A549 (cell line): Measurements from ENCODE around the gene SOSTDC1. TPM values are rescaled to one million over a fixed set of nuclear protein-coding genes. Genes with fewer than 3 reads are reported as not detected.

ENCODE experiments used
- ATAC-seq, 2 experiments: fragments of 200-7000 bp in 1 of 2; fragments of >200 bp in 1 of 2; cut with Nextera tagmentation in 1 of 2; cut with Tn5 transposase in 1 of 2; 3 replicates each; pipeline versions ENCODE4 v1.8.0 to v1.9.1; 2018 to 2020; ENCODE audit warnings: mild to moderate bottlenecking in 1 of 2, moderate library complexity in 1 of 2
- CTCF ChIA-PET: fragments of 300-600 bp; sonication (Branson Sonifier 250); formaldehyde crosslinking; extraction: SDS; loops from one replicate; lab custom pipeline; 2021; ENCODE audit warnings: antibody characterized with exemption, inconsistent platforms; lab: Yijun Ruan, JAX
- POLR2A ChIA-PET: fragments of 350-600 bp; formaldehyde crosslinking; extraction: SDS; loops from one replicate; lab custom pipeline; 2021; ENCODE audit warnings: antibody characterized with exemption, inconsistent platforms; lab: Yijun Ruan, JAX
- DNase-seq, 2 experiments: peaks; one replicate each; pipeline versions ENCODE4 v3.0.0 to v3.0.0-alpha.2; 2011 to 2016; ENCODE audit warnings: low read depth in 1 of 2, low spot score in 1 of 2
- FAIRE-seq: peaks from 2 replicates; lab custom pipeline; 2011; peaks lifted over from hg19 to GRCh38; lab: Jason Lieb, UNC
- H3K27ac ChIP-seq, 2 experiments: fragments of >200 bp; sonication (Bioruptor Twin); formaldehyde crosslinking; 3 replicates each; pipeline ENCODE4 v1.5.1; 2016 to 2017
- H3K4me1 ChIP-seq: fragments of >200 bp; sonication (Bioruptor Twin); formaldehyde crosslinking; 3 replicates; pipeline ENCODE4 v1.6.1; 2016
- H3K4me2 ChIP-seq: fragments of >200 bp; sonication (Bioruptor Twin); formaldehyde crosslinking; 3 replicates; pipeline ENCODE4 v1.6.1; 2016
- H3K4me3 ChIP-seq: fragments of >200 bp; sonication (Bioruptor Twin); formaldehyde crosslinking; 3 replicates; pipeline ENCODE4 v1.5.1; 2016
- H3K9me3 ChIP-seq: fragments of >200 bp; sonication (Bioruptor Twin); formaldehyde crosslinking; 3 replicates; pipeline ENCODE4 v1.6.1; 2016
- CBX2 ChIP-seq: fragments of 200-600 bp; sonication (generic); IDR thresholded peaks from 2 replicates; pipeline ENCODE4 v1.6.1; 2016; ENCODE audit warnings: low read depth, mild to moderate bottlenecking, borderline replicate concordance
- CEBPB ChIP-seq, 2 experiments: fragments of >200 bp in 1 of 2; sonication (Bioruptor Twin) in 1 of 2; formaldehyde crosslinking in 1 of 2; IDR thresholded peaks; 2 replicates each; pipeline ENCODE4 v1.6.1; 2012 to 2016
- CHD4 ChIP-seq: fragments of 200-600 bp; sonication (generic); IDR thresholded peaks from 2 replicates; pipeline ENCODE4 v1.6.1; 2016; ENCODE audit warnings: antibody characterized with exemption, mild to moderate bottlenecking, borderline replicate concordance
- EHF ChIP-seq: fragments of 250-450 bp; sonication (Bioruptor Pico); IDR thresholded peaks from 2 replicates; pipeline ENCODE4 v1.5.0; 2020; ENCODE audit warnings: mild to moderate bottlenecking
- EP300 ChIP-seq, 2 experiments: fragments of >200 bp; sonication (Bioruptor Twin); formaldehyde crosslinking; IDR thresholded peaks; 2 replicates in 1 of 2; 3 replicates in 1 of 2; pipeline ENCODE4 v1.6.1; 2016 to 2017
- ESRRA ChIP-seq: fragments of 150-350 bp; IDR thresholded peaks from 2 replicates; pipeline ENCODE4 v1.6.1; 2014; ENCODE audit warnings: mild to moderate bottlenecking, low read length, borderline replicate concordance
- FOSL2 ChIP-seq, 2 experiments: fragments of 450-650 bp in 1 of 2; fragments of >200 bp in 1 of 2; sonication (Bioruptor Twin) in 1 of 2; formaldehyde crosslinking; IDR thresholded peaks; 2 replicates each; pipeline versions ENCODE4 v1.5.0 to v1.6.1; 2016 to 2020; ENCODE audit warnings: mild to moderate bottlenecking in 1 of 2, moderate library complexity in 1 of 2
- HDAC2 ChIP-seq: fragments of 200-600 bp; sonication (generic); IDR thresholded peaks from 2 replicates; pipeline ENCODE4 v1.6.1; 2016
- HOXB13 ChIP-seq: fragments of 250-450 bp; sonication (Bioruptor Pico); IDR thresholded peaks from 2 replicates; pipeline ENCODE4 v1.5.0; 2020; ENCODE audit warnings: low read depth, mild to moderate bottlenecking, moderate library complexity
- JUNB ChIP-seq: fragments of >200 bp; sonication (Bioruptor Twin); formaldehyde crosslinking; IDR thresholded peaks from 2 replicates; pipeline ENCODE4 v1.6.1; 2016
- KDM5A ChIP-seq: fragments of 200-600 bp; sonication (generic); IDR thresholded peaks from 2 replicates; pipeline ENCODE4 v1.6.1; 2016; ENCODE audit warnings: antibody characterized with exemption, mild to moderate bottlenecking
- MAFK ChIP-seq: fragments of 450-650 bp; IDR thresholded peaks from 2 replicates; pipeline ENCODE4 v1.6.1; 2014; ENCODE audit not compliant: partially characterized antibody
- MAZ ChIP-seq: fragments of 150-350 bp; IDR thresholded peaks from 2 replicates; pipeline ENCODE4 v1.6.1; 2014; ENCODE audit warnings: antibody characterized with exemption, low read depth, low read length, borderline replicate concordance
- MYC ChIP-seq: IDR thresholded peaks from 2 replicates; pipeline ENCODE4 v1.6.1; 2012; ENCODE audit warnings: mild to moderate bottlenecking, inconsistent platforms, low read length, improper control_type of control experiment, borderline replicate concordance
- NR3C1 ChIP-seq: fragments of >200 bp; sonication (Bioruptor Twin); formaldehyde crosslinking; IDR thresholded peaks from 3 replicates; pipeline ENCODE4 v1.6.1; 2017
- PHF8 ChIP-seq: fragments of 200-600 bp; sonication (generic); IDR thresholded peaks from 2 replicates; pipeline ENCODE4 v1.6.1; 2016; ENCODE audit warnings: low read depth, mild to moderate bottlenecking, antibody characterized with exemption, moderate library complexity, borderline replicate concordance
- POLR2A ChIP-seq: IDR thresholded peaks from 2 replicates; pipeline ENCODE4 v1.6.1; 2012; ENCODE audit warnings: mild to moderate bottlenecking, low read length
- RAD21 ChIP-seq, 2 experiments: fragments of >200 bp in 1 of 2; sonication (Bioruptor Twin) in 1 of 2; formaldehyde crosslinking in 1 of 2; IDR thresholded peaks in 1 of 2; conservative IDR thresholded peaks in 1 of 2; 2 replicates in 1 of 2; 3 replicates in 1 of 2; pipeline ENCODE4 v1.6.1; 2012 to 2018; ENCODE audit warnings: inconsistent platforms in 1 of 2
- RARB ChIP-seq: fragments of 250-450 bp; sonication (Bioruptor Pico); IDR thresholded peaks from 2 replicates; pipeline ENCODE4 v1.8.0; 2021; ENCODE audit warnings: mild to moderate bottlenecking, moderate library complexity
- RFX5 ChIP-seq: fragments of 450-650 bp; IDR thresholded peaks from 2 replicates; pipeline ENCODE4 v1.7.1; 2014; ENCODE audit warnings: antibody characterized with exemption, mild to moderate bottlenecking, moderate library complexity
- TP53 ChIP-seq: fragments of 250-450 bp; sonication (Bioruptor Pico); IDR thresholded peaks from 2 replicates; pipeline ENCODE4 v1.5.0; 2021; ENCODE audit warnings: mild to moderate bottlenecking, moderate library complexity
- ZC3H11A ChIP-seq: fragments of 450-650 bp; IDR thresholded peaks from 2 replicates; pipeline ENCODE4 v1.6.1; 2014; ENCODE audit warnings: antibody characterized with exemption, mild to moderate bottlenecking
- WGBS: methylation state at CpG from one replicate; pipeline ENCODE4 v1.1.6; 2017; ENCODE audit errors: missing lambda C conversion rate; 5-methylcytosine and 5-hydroxymethylcytosine counted together
- polyA plus RNA-seq, 4 experiments: library from polyadenylated mRNA; depleted of rRNA in 3 of 4; stranded (reverse); fragments of >200 nt; fragmentation: RNase III in 1 of 4; extraction: RNeasy Plus Mini Kit Qiagen cat#74134 plus additional on column Dnase treatment in 1 of 4; gene quantifications; 2 replicates in 3 of 4; 3 replicates in 1 of 4; pipeline ENCODE4 v1.2.3, GENCODE V29; 2011 to 2017
- TF ChIP-seq, protein P1 (sequence below): IDR thresholded peaks from 2 replicates; pipeline ENCODE4 v1.6.1; 2012; ENCODE audit warnings: low read depth, borderline replicate concordance
- TF ChIP-seq, protein P2 (sequence below): IDR thresholded peaks from 2 replicates; pipeline ENCODE4 v1.6.1; 2012
- TF ChIP-seq, protein P3 (sequence below): fragments of 150-350 bp; IDR thresholded peaks from 2 replicates; pipeline ENCODE4 v1.6.1; 2014; ENCODE audit warnings: low read depth, mild to moderate bottlenecking, low read length

The SOSTDC1 gene
- polyA plus RNA-seq, 2 of the 4 experiments (the other 2 are of a cell fraction) = not detected

DNA sequence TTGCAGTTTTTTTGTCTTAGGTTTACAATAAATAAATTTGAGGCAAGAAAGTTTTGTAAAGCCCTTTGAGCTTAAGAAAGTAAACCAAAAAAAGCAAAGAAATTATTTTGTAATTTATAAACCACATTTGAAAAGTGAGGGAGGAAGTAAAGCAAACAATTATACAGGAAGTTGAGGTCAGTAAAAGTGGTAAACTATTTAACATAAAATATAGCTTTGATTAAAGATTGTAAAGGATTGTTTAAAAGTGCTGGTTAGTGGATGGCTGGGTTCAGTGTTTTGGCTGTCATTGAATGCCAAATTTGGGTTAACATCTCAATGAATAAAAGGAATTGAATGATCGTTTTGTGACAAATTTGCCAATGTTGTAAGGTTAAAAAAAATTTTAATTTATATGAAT lies 9.9 kb downstream of the SOSTDC1 start:
- no peak for FAIRE-seq
- no peak for ATAC-seq
- Histone ChIP-seq H3K9me3 (no peaks in the 10 kb centered on the region), H3K4me1 (no peaks in the 10 kb centered on the region), H3K4me2 (no peak overlapping the region), H3K27ac (no peak overlapping the region), H3K4me3 (no peak overlapping the region)
- ChIA-PET POLR2A (no interaction called here), CTCF (no interaction called here)
- TF ChIP-seq MAFK (no peak), TP53 (no peak), CEBPB (IDR thresholded peaks at IDR 0.05) (no peak), RAD21 (conservative IDR thresholded peaks at IDR 0.05 in 1 of 2, IDR thresholded peaks at IDR 0.05 in 1 of 2) (no peak), HDAC2 (no peak), ESRRA (no peak), RARB (CRISPR knock-in tag) (no peak), POLR2A (no peak), RFX5 (no peak), JUNB (no peak)
- 18% methylated on average over 1 of the region's 1 CpG for WGBS
- DNase-seq = no peak

DNA sequence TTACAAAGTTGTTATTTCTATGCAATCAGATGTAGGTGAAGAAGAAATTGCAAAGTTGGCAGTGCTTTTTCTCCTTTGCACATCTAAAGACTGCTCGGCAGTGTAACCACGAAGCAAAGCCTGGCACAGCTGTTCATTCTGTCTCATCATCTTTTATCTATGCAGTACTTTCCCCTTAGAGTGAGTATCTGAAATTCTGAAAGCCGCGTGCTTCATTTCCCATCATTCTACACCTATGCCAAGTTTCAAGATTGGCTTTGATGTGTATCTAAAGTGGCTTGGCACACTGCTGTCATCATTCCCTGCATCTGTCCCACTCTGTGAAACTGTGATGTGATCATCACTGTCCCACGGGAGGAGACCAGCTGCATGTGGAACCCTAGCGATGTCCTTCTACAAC lies 15.2 kb downstream of the SOSTDC1 start:
- Histone ChIP-seq H3K27ac (no peak overlapping the region), H3K4me1 (no peaks in the 10 kb centered on the region), H3K9me3 (no peaks in the 10 kb centered on the region), H3K4me2 (no peak overlapping the region), H3K4me3 (no peak overlapping the region)
- TF ChIP-seq NR3C1 (no peak), HOXB13 (CRISPR knock-in tag) (no peak), EP300 (IDR thresholded peaks at IDR 0.05) (no peak)
- ChIA-PET POLR2A (no interaction called here), CTCF (interaction anchor here (1.3 to 4.6 kb wide), 3 partner anchors 15 to 18 kb away, joined by 3 to 20 read pairs (median 4); partner anchors contain the start of gene SOSTDC1)
- FAIRE-seq (no peak), DNase-seq (no peak), ATAC-seq (no peak; a peak in 1 of 6 replicates)
- WGBS = 74% methylated on average over 6 of the region's 6 CpGs

DNA sequence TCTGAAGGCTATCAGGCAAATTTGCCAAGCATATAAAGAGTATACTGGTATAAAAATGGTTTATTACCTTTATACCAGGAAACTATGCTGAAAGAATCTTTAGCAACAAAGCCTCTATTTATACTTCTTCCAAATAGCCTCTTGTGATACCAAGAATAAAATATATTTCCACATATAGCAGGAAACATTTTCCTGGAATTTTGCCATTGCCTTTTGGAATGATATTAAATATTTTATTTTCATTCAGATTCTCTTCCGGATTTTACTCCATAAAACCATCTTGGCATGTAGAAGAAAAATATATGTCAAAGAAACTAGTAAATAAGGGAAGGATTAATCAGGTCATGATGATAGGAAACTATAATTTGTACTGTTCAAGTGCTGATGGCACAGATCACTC lies 17.7 kb downstream of the SOSTDC1 start:
- H3K9me3 ChIP-seq = no peaks in the 10 kb centered on the region
- FAIRE-seq (no peak), ATAC-seq (no peak), DNase-seq (no peak)
- no peak overlapping the region for H3K27ac ChIP-seq
- H3K4me1 ChIP-seq = no peaks in the 10 kb centered on the region
- H3K4me3 ChIP-seq = no peak overlapping the region
- TF ChIP-seq, protein P1, sequence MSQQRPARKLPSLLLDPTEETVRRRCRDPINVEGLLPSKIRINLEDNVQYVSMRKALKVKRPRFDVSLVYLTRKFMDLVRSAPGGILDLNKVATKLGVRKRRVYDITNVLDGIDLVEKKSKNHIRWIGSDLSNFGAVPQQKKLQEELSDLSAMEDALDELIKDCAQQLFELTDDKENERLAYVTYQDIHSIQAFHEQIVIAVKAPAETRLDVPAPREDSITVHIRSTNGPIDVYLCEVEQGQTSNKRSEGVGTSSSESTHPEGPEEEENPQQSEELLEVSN = no peak
- TF ChIP-seq HOXB13 (CRISPR knock-in tag) = no peak
- TF ChIP-seq EHF = no peak
- TF ChIP-seq TP53 = no peak
- TF ChIP-seq MYC = no peak
- no peak for TF ChIP-seq EP300 (IDR thresholded peaks at IDR 0.05)
- no peak for TF ChIP-seq FOSL2 (IDR thresholded peaks at IDR 0.05)
- TF ChIP-seq FOSL2 (CRISPR knock-in tag; IDR thresholded peaks at IDR 0.05) = no peak
- TF ChIP-seq, protein P2, sequence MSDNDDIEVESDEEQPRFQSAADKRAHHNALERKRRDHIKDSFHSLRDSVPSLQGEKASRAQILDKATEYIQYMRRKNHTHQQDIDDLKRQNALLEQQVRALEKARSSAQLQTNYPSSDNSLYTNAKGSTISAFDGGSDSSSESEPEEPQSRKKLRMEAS = no peak
- TF ChIP-seq PHF8 = no peak
- TF ChIP-seq ESRRA = no peak
- no peak for TF ChIP-seq RAD21 (conservative IDR thresholded peaks at IDR 0.05 in 1 of 2, IDR thresholded peaks at IDR 0.05 in 1 of 2)
- TF ChIP-seq CHD4 = no peak
- TF ChIP-seq ZC3H11A = no peak
- TF ChIP-seq, protein P3, sequence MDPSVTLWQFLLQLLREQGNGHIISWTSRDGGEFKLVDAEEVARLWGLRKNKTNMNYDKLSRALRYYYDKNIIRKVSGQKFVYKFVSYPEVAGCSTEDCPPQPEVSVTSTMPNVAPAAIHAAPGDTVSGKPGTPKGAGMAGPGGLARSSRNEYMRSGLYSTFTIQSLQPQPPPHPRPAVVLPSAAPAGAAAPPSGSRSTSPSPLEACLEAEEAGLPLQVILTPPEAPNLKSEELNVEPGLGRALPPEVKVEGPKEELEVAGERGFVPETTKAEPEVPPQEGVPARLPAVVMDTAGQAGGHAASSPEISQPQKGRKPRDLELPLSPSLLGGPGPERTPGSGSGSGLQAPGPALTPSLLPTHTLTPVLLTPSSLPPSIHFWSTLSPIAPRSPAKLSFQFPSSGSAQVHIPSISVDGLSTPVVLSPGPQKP = no peak
- no peak for TF ChIP-seq KDM5A
- no peak for TF ChIP-seq MAZ
- TF ChIP-seq RARB (CRISPR knock-in tag) = no peak
- no peak for TF ChIP-seq CBX2
- H3K4me2 ChIP-seq = no peak overlapping the region
- ChIA-PET CTCF (interaction anchor here (1.0 kb wide), 1 partner anchor 376 kb away, joined by 3 read pairs; no protein-coding TSS in a partner anchor), POLR2A (no interaction called here)
- 39% methylated on average over 1 of the region's 1 CpG for WGBS
